Suprapubic skin (tissue), 4 donors: ENCODE results near the gene BRME1. TPM values are rescaled to one million over a fixed set of nuclear protein-coding genes. Genes with fewer than 3 reads are reported as not detected.

ENCODE experiments used
- DNase-seq, 2 donors: peaks; one replicate each; pipeline ENCODE4 v3.0.0-alpha.2; 2019; ENCODE audit warnings: low spot score in 2 of 2
- H3K27ac ChIP-seq: fragments of 200-600 bp; sonication (generic); one replicate; pipeline ENCODE4 v1.5.1; 2019
- H3K27me3 ChIP-seq: fragments of 200-600 bp; sonication (generic); one replicate; pipeline ENCODE4 v1.5.1; 2019
- H3K36me3 ChIP-seq: fragments of 200-600 bp; sonication (generic); one replicate; pipeline ENCODE4 v1.5.1; 2019
- H3K4me1 ChIP-seq: fragments of 200-600 bp; sonication (generic); one replicate; pipeline ENCODE4 v1.5.1; 2019
- H3K4me3 ChIP-seq: fragments of 200-600 bp; sonication (generic); one replicate; pipeline ENCODE4 v1.5.1; 2019; ENCODE audit warnings: mild to moderate bottlenecking
- H3K9me3 ChIP-seq: fragments of 200-600 bp; sonication (generic); one replicate; pipeline ENCODE4 v1.5.1; 2019
- CTCF ChIP-seq, 2 donors: fragments of 200-600 bp in 1 of 2; fragments of 450-650 bp in 1 of 2; sonication (generic) in 1 of 2; IDR thresholded peaks; one replicate each; pipeline ENCODE4 v1.5.1; 2016 to 2019; ENCODE audit warnings: antibody characterized with exemption in 2 of 2, mild to moderate bottlenecking in 1 of 2, moderate library complexity in 1 of 2
- EP300 ChIP-seq: sonication (generic); formaldehyde crosslinking; IDR thresholded peaks from one replicate; pipeline ENCODE4 v1.6.1; 2017; ENCODE audit warnings: antibody characterized with exemption
- POLR2A ChIP-seq, 2 donors: fragments of 450-650 bp; IDR thresholded peaks; one replicate each; pipeline ENCODE4 v1.6.1; 2017; ENCODE audit warnings: antibody characterized with exemption in 2 of 2, mild to moderate bottlenecking in 2 of 2, moderate library complexity in 2 of 2
- POLR2AphosphoS5 ChIP-seq, 3 donors: sonication (generic); formaldehyde crosslinking; IDR thresholded peaks; one replicate each; pipeline ENCODE4 v1.6.1; 2017; ENCODE audit warnings: antibody characterized with exemption in 3 of 3
- WGBS: methylation state at CpG from one replicate; pipeline ENCODE4 v1.1.5; 2018; 5-methylcytosine and 5-hydroxymethylcytosine counted together
- total RNA-seq, 4 donors: library from RNA; depleted of rRNA; stranded (reverse); fragments of >200 nt; gene quantifications; one replicate each; pipeline ENCODE4 v1.1.0, GENCODE V29; 2016

The BRME1 gene
- total RNA-seq, 4 donors from 2014 or later, result 7.6 to 23.0 (median 9.9) TPM

GRCh38 chr19:13839938-13840304, 66.0 kb downstream of the BRME1 start:
- peaks cover 75% of the 10 kb centered on the region for H3K4me1 ChIP-seq
- peak overlapping the region; percentile 100 for H3K27ac ChIP-seq
- H3K4me3 ChIP-seq, result peak overlapping the region; percentile 98
- peaks cover 19% of the 10 kb centered on the region for H3K36me3 ChIP-seq
- H3K9me3 ChIP-seq, result no peaks in the 10 kb centered on the region
- DNase-seq, result peak in 1 of 2 donors; percentile 79
- WGBS, result 0% methylated on average over 4 of the region's 6 CpGs
- TF ChIP-seq CTCF (IDR thresholded peaks at IDR 0.05) (no peak), POLR2A (IDR thresholded peaks at IDR 0.05) (peak in 1 of 2 donors; percentile 27)
- no peaks in the 10 kb centered on the region for H3K27me3 ChIP-seq

- H3K27me3 ChIP-seq, result no peaks in the 10 kb centered on the region
- H3K36me3 ChIP-seq, result peaks cover 24% of the 10 kb centered on the region
- peak overlapping the region; percentile 100 for H3K27ac ChIP-seq
- H3K4me3 ChIP-seq, result peak overlapping the region; percentile 98
- 0% methylated on average over 6 of the region's 36 CpGs for WGBS
- TF ChIP-seq POLR2AphosphoS5 (IDR thresholded peaks at IDR 0.05) (peak in 2 of 3 donors; percentile 76 to 93), POLR2A (IDR thresholded peaks at IDR 0.05) (peak; percentile 4 to 7), CTCF (IDR thresholded peaks at IDR 0.05) (no peak), EP300 (no peak)
- no peaks in the 10 kb centered on the region for H3K9me3 ChIP-seq
- H3K4me1 ChIP-seq, result peaks cover 75% of the 10 kb centered on the region
- peak; percentile 96 for DNase-seq
Measured at GRCh38 chr19:13839130-13839937, 66.6 kb downstream of the BRME1 start.

- Histone ChIP-seq H3K4me1 (peaks cover 75% of the 10 kb centered on the region), H3K9me3 (no peaks in the 10 kb centered on the region), H3K36me3 (peaks cover 25% of the 10 kb centered on the region), H3K27me3 (no peaks in the 10 kb centered on the region), H3K4me3 (peak overlapping the region; percentile 98), H3K27ac (peak overlapping the region; percentile 100)
- TF ChIP-seq POLR2A (IDR thresholded peaks at IDR 0.05) (peak; percentile 61 to 67), EP300 (no peak)
- no peak for DNase-seq
- WGBS, result 36% methylated on average over 17 of the region's 18 CpGs
Measured at GRCh38 chr19:13838435-13839129, 67.3 kb downstream of the BRME1 start.

GRCh38 chr19:13835791-13836723, 69.9 kb downstream of the BRME1 start:
- Histone ChIP-seq H3K4me1 (peaks cover 76% of the 10 kb centered on the region), H3K36me3 (peaks cover 32% of the 10 kb centered on the region)
- DNase-seq, result peak in 1 of 2 donors; percentile 84

GRCh38 chr19:13834244-13835069, 71.5 kb downstream of the BRME1 start:
- peaks cover 43% of the 10 kb centered on the region for H3K36me3 ChIP-seq
- no peaks in the 10 kb centered on the region for H3K27me3 ChIP-seq
- peak overlapping the region; percentile 24 for H3K4me3 ChIP-seq
- peaks cover 66% of the 10 kb centered on the region for H3K4me1 ChIP-seq
- WGBS, result 53% methylated on average over 14 of the region's 14 CpGs
- H3K9me3 ChIP-seq, result no peaks in the 10 kb centered on the region
- no peak for TF ChIP-seq POLR2A (IDR thresholded peaks at IDR 0.05)
- TF ChIP-seq CTCF (IDR thresholded peaks at IDR 0.05), result no peak
- no peak for TF ChIP-seq EP300
- TF ChIP-seq POLR2AphosphoS5 (IDR thresholded peaks at IDR 0.05), result no peak
- H3K27ac ChIP-seq, result peak overlapping the region; percentile 100
- no peak for DNase-seq

More at GRCh38 chr19:13835791-13836723, 69.9 kb downstream of the BRME1 start:
- TF ChIP-seq POLR2A (IDR thresholded peaks at IDR 0.05), result peak in 1 of 2 donors; percentile 7
- no peak for TF ChIP-seq EP300
- peak in 1 of 3 donors; percentile 60 for TF ChIP-seq POLR2AphosphoS5 (IDR thresholded peaks at IDR 0.05)
- peak overlapping the region; percentile 98 for H3K4me3 ChIP-seq
- no peaks in the 10 kb centered on the region for H3K27me3 ChIP-seq
- 35% methylated on average over 15 of the region's 21 CpGs for WGBS
- no peaks in the 10 kb centered on the region for H3K9me3 ChIP-seq
- peak overlapping the region; percentile 100 for H3K27ac ChIP-seq
